Smooth muscle cell (in vitro differentiated cells): ENCODE measurements around the gene AP2A2. TPM values are rescaled to one million over a fixed set of nuclear protein-coding genes. Genes with fewer than 3 reads are reported as not detected.

Source experiments
- DNase-seq: peaks from one replicate; lab custom pipeline; 2025; ENCODE audit not compliant: unreplicated experiment; lab: John Stamatoyannopoulos, UW
- H2AFZ ChIP-seq: fragments of 200-600 bp; sonication (generic); 2 replicates; pipeline ENCODE4 v1.6.0; 2016; ENCODE audit warnings: antibody characterized with exemption, low read depth, mild to moderate bottlenecking
- H3F3A ChIP-seq: fragments of 200-600 bp; sonication (generic); 2 replicates; pipeline ENCODE4 v1.6.0; 2017; ENCODE audit warnings: antibody characterized with exemption, low read depth
- H3K27ac ChIP-seq: fragments of 200-600 bp; sonication (generic); 2 replicates; pipeline ENCODE4 v1.5.1; 2016; ENCODE audit warnings: low read depth, mild to moderate bottlenecking
- H3K27me3 ChIP-seq: fragments of 200-600 bp; sonication (generic); 2 replicates; pipeline ENCODE4 v1.6.1; 2016; ENCODE audit warnings: low read depth, mild to moderate bottlenecking
- H3K36me3 ChIP-seq: fragments of 200-600 bp; sonication (generic); 2 replicates; pipeline ENCODE4 v1.5.1; 2016; ENCODE audit warnings: low read depth
- H3K4me1 ChIP-seq: fragments of 200-600 bp; sonication (generic); 2 replicates; pipeline ENCODE4 v1.5.1; 2016; ENCODE audit warnings: low read depth
- H3K4me2 ChIP-seq: fragments of 200-600 bp; sonication (generic); 2 replicates; pipeline ENCODE4 v1.6.0; 2016; ENCODE audit warnings: mild to moderate bottlenecking
- H3K4me3 ChIP-seq: fragments of 200-600 bp; sonication (generic); 2 replicates; pipeline ENCODE4 v1.5.1; 2016; ENCODE audit warnings: mild to moderate bottlenecking
- H3K79me2 ChIP-seq: fragments of 200-600 bp; sonication (generic); 2 replicates; pipeline ENCODE4 v1.6.0; 2016; ENCODE audit warnings: low read depth, mild to moderate bottlenecking
- H3K9ac ChIP-seq: fragments of 200-600 bp; sonication (generic); 2 replicates; pipeline ENCODE4 v1.6.0; 2016; ENCODE audit warnings: low read depth
- H3K9me3 ChIP-seq: fragments of 200-600 bp; sonication (generic); replicated peaks from 2 replicates; pipeline ENCODE4 v1.5.1; 2016; ENCODE audit warnings: low read depth
- H4K20me1 ChIP-seq: fragments of 200-600 bp; sonication (generic); 2 replicates; pipeline ENCODE4 v1.6.0; 2016; ENCODE audit warnings: low read depth
- CTCF ChIP-seq: fragments of 200-600 bp; sonication (generic); IDR thresholded peaks from 2 replicates; pipeline ENCODE4 v1.5.1; 2017; ENCODE audit warnings: borderline replicate concordance, mild to moderate bottlenecking, antibody characterized with exemption; ENCODE audit not compliant: insufficient read depth, poor library complexity, severe bottlenecking
- WGBS: methylation state at CpG from one replicate; pipeline ENCODE4 v1.1.7; 2016; ENCODE audit warnings: low lambda C conversion rate; 5-methylcytosine and 5-hydroxymethylcytosine counted together
- polyA plus RNA-seq: library from polyadenylated mRNA; unstranded; fragments of >200 nt; fragmentation: Nextera tagmentation; extraction: Ambion mirVana; gene quantifications from 2 replicates; pipeline ENCODE4 v1.2.1, GENCODE V29; 2016
- total RNA-seq: library from RNA; depleted of rRNA; stranded (reverse); fragments of >200 nt; gene quantifications from 2 replicates; pipeline ENCODE4 v1.2.3, GENCODE V29; 2014

Gene AP2A2
- total and polyA plus RNA-seq, 2 experiments from 2014 or later = 25.1 to 35.8 TPM

GRCh38 chr11:908273-908672, 17.4 kb upstream of the AP2A2 start:
- Histone ChIP-seq H3K4me3 (no peak overlapping the region), H3K9ac (no peak overlapping the region), H2AFZ (no peak overlapping the region), H3K9me3 (no peaks in the 10 kb centered on the region), H3F3A (no peaks in the 10 kb centered on the region), H3K36me3 (no peaks in the 10 kb centered on the region), H3K27me3 (no peaks in the 10 kb centered on the region), H3K4me1 (peaks cover 6% of the 10 kb centered on the region), H3K27ac (no peak overlapping the region), H4K20me1 (peaks cover 3% of the 10 kb centered on the region), H3K79me2 (peaks cover 28% of the 10 kb centered on the region), H3K4me2 (no peak overlapping the region)
- DNase-seq = no peak
- WGBS = 83% methylated on average over 5 of the region's 5 CpGs
- TF ChIP-seq CTCF = no peak

DNA sequence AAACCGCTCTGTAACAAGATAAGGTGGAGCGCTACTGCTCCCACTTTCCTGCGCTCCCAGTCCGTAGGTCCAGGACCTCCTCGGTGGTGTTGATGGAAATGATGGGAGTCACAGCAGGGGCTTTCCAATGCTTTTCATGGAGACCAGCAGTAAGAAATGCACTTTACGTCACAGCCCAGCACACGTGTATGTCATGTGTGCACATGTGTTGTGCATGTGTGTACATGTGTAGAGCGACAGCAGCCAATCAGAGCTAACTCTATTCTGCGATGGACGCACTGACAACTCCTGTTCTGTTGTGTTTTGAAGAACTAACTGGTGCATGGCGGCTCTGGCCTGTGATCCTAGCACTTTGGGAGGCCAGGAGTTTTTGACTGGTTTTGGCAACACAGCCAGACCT, 16.3 kb upstream of the AP2A2 start:
- H4K20me1 ChIP-seq = peaks cover 3% of the 10 kb centered on the region
- no peaks in the 10 kb centered on the region for H3F3A ChIP-seq
- no peaks in the 10 kb centered on the region for H3K27me3 ChIP-seq
- H3K36me3 ChIP-seq = no peaks in the 10 kb centered on the region
- 94% methylated on average over 11 of the region's 11 CpGs for WGBS
- no peak for TF ChIP-seq CTCF
- H3K4me2 ChIP-seq = peak overlapping the region; percentile 93
- no peak overlapping the region for H2AFZ ChIP-seq
- H3K4me1 ChIP-seq = peaks cover 6% of the 10 kb centered on the region
- H3K4me3 ChIP-seq = peak overlapping the region; percentile 91
- no peak for DNase-seq
- peaks cover 28% of the 10 kb centered on the region for H3K79me2 ChIP-seq
- H3K27ac ChIP-seq = no peak overlapping the region
- H3K9ac ChIP-seq = no peak overlapping the region
- no peaks in the 10 kb centered on the region for H3K9me3 ChIP-seq

DNA sequence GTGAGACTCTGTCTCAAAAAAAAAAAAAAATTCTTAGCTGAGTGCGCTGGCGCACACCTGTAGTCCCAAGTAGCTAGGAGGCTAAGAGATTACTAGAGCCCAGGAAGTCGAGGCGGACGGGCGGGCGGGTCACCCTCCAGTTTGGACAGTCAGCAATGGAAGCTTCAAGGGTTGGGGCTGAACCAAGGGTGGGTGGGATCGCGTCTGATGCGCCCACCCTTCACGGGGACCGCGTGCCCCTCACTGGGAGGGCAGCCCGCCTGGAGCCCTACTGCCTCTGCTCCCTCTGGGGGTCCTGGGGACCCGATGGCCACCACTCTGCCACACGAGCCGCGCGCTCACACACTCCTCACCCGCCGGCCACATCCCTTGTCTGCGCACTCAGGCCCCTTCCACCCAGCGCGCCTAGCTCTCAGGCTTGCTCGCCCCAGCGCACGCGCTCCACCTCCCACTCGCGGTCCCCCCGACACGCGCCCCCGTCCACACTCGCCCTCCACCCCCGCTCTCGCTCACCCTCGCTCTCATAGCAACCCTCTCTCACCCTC, 15.6 kb upstream of the AP2A2 start:
- peak overlapping the region; percentile 82 for H2AFZ ChIP-seq
- H3K27ac ChIP-seq = no peak overlapping the region
- peaks cover 6% of the 10 kb centered on the region for H3K4me1 ChIP-seq
- H3K9ac ChIP-seq = peak overlapping the region; percentile 44
- H3K27me3 ChIP-seq = no peaks in the 10 kb centered on the region
- peaks cover under 1% of the 10 kb centered on the region for H4K20me1 ChIP-seq
- H3K4me3 ChIP-seq = peak overlapping the region; percentile 91
- H3K9me3 ChIP-seq = no peaks in the 10 kb centered on the region
- no peak for TF ChIP-seq CTCF
- 10% methylated on average over 16 of the region's 38 CpGs for WGBS
- peak overlapping the region; percentile 93 for H3K4me2 ChIP-seq
- DNase-seq = no peak
- peaks cover 28% of the 10 kb centered on the region for H3K79me2 ChIP-seq
- no peaks in the 10 kb centered on the region for H3F3A ChIP-seq
- no peaks in the 10 kb centered on the region for H3K36me3 ChIP-seq

DNA sequence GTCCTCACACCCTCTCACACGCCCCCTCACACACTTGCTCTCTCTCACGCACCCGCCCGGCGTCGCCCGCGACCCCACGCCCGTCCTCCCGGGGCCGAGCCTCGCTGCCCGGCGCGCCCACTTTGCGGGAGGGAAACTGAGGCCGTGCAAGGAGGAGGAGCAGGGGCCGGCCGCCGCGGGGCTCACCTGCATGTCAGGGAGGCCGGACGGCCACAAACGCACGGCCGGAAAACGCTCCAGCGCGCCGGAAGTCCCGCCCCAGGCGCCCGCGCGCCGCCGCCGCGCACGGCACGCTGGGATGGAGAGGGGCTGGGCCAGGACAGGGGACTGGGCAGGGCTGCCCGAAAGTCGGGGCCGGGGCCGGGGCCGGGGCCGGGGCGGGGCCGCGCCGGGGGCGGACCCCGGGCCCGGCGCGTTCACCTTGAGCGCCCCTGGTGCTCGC, 15.1 kb upstream of the AP2A2 start, which contains the start of gene CHID1:
Gene CHID1, minus strand, starts transcription at position 222 of the 442 bp plus-strand sequence. CDS start 5,994 bp downstream, outside the sequence.
- Histone ChIP-seq H3K36me3 (no peaks in the 10 kb centered on the region), H2AFZ (peak within 1 kb of the TSS; percentile 94), H3K27ac (no peak within 1 kb of the TSS), H3K9ac (peak within 1 kb of the TSS; percentile 46), H3K27me3 (no peaks in the 10 kb centered on the region), H3F3A (no peaks in the 10 kb centered on the region), H4K20me1 (no peaks in the 10 kb centered on the region), H3K4me1 (peaks cover 6% of the 10 kb centered on the region), H3K79me2 (peaks cover 26% of the 10 kb centered on the region), H3K4me2 (peak within 1 kb of the TSS; percentile 93), H3K4me3 (peak within 1 kb of the TSS; percentile 91), H3K9me3 (no peaks in the 10 kb centered on the region)
- DNase-seq = peak; percentile 63
- WGBS = under 1% methylated on average over 29 of the region's 59 CpGs
- TF ChIP-seq CTCF = no peak
